ENCODE results near the gene DGCR2. TPM values are rescaled to one million over a fixed set of nuclear protein-coding genes. Genes with fewer than 3 reads are reported as not detected.

DGCR2 gene
- total and polyA plus RNA-seq, 2 of the 4 experiments (the other 2 are of a cell fraction) = 17.2 to 35.4 TPM

DNA sequence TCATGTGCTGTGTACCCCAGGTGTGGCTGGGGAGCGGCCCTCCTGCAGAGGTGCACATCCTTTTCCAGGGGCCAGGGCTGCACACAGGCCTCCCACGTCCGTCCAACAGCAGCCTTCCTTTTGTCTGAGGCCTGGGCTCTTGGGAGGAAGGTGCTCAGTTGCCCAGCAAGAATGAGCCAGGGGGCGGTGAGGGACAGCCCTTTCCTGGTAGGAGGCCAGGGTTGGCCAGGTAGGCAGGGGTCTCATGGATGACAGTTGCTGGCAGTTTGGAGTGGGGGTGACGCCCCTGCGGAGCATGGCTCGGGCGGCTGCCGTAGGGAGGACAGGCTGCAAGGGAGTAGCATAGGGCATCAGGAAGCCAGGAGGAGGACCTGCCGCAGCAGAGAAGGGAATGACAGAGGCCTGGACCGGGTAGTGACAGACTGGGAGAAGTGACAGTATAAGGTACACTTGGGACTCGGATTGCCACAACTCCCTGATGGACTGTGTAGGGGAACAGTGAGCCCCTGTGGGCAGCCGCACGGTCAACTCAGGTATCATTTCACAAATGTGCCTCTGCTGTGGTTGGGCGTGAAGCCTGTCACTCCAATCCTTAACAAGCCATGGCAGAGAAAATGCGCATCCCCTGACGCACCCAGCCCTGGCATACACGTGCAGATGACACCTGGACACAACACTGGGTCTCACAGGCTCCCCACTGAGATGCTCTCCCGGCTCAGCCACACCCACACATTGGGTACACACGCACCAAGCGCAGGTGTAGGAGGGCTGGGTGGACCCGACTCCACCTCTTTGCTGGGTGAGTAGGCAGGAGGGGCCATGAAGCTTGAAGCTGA, 79.7 kb downstream of the DGCR2 start:
- Histone ChIP-seq H3K79me1 (ENCODE audit: low read depth in 1 of 2, low read length in 2 of 2) (peaks cover 0 to 2% of the 10 kb centered on the region in 2 experiments; a peak in 1 of 4 replicates), H3K27me3 (ENCODE audit: control insufficient read depth, insufficient read depth, low read length) (no peaks in the 10 kb centered on the region), H2BK5ac (ENCODE audit: low read depth, low read length, poor library complexity, severe bottlenecking) (no peak overlapping the region), H3K4me2 (ENCODE audit: low read depth, low read length) (no peak overlapping the region), H3K4ac (ENCODE audit: low read depth, low read length) (no peak overlapping the region), H3K23ac (ENCODE audit: low read depth, low read length) (no peak overlapping the region), H2AK5ac (ENCODE audit: low read depth, low read length) (no peak overlapping the region), H3K9ac (ENCODE audit: low read depth, low read length) (no peak overlapping the region), H3K27ac (ENCODE audit: insufficient read depth, low read length) (no peak overlapping the region), H4K5ac (ENCODE audit: low read depth, low read length) (no peak overlapping the region), H3K56ac (ENCODE audit: extremely low read depth, insufficient read depth, low read length) (no peak overlapping the region), H3K9me1 (ENCODE audit: insufficient read depth, low read length) (peaks cover 5% of the 10 kb centered on the region; the same call in 1 of the 2 replicates), H2BK20ac (ENCODE audit: low read depth, low read length) (no peak overlapping the region), H3K4me3 (ENCODE audit: insufficient read depth, low read depth, low read length) (no peak overlapping the region), H2AFZ (replicated peaks; ENCODE audit: low read length, poor library complexity) (no peak overlapping the region), H3K18ac (ENCODE audit: low read depth, low read length) (no peak overlapping the region), H2BK120ac (ENCODE audit: low read depth, low read length) (no peak overlapping the region), H3K4me1 (ENCODE audit: control insufficient read depth, insufficient read depth, low read length) (peaks cover 2% of the 10 kb centered on the region; the same call in 1 of the 2 replicates), H4K20me1 (ENCODE audit: insufficient read depth, low read length) (no peaks in the 10 kb centered on the region; the same call in 1 of the 2 replicates), H2BK15ac (ENCODE audit: low read depth, low read length) (no peak overlapping the region), H3K36me3 (ENCODE audit: control insufficient read depth, insufficient read depth, low read length) (peaks cover 70% of the 10 kb centered on the region), H3K9me3 (ENCODE audit: control insufficient read depth, insufficient read depth, low read length) (no peaks in the 10 kb centered on the region), H3K14ac (replicated peaks; ENCODE audit: low read depth, low read length) (no peak overlapping the region), H2AK9ac (replicated peaks; ENCODE audit: low read depth, low read length, poor library complexity) (no peak overlapping the region), H4K91ac (ENCODE audit: insufficient read depth, low read depth, low read length) (no peak overlapping the region), H4K8ac (ENCODE audit: low read depth in 2 of 2, low read length in 2 of 2) (no peak overlapping the region)
- ATAC-seq (ENCODE audit: low read depth) = no peak
- BruUV-seq (replicated peaks) = no TSS peak
- CTCF ChIA-PET = no interaction called here
- no peak for DNase-seq
- TF ChIP-seq MAFK (IDR thresholded peaks at IDR 0.05; ENCODE audit: low read depth, low read length) = no peak
- no peak for TF ChIP-seq SMC3 (IDR thresholded peaks at IDR 0.05; ENCODE audit: low read depth, low read length)
- TF ChIP-seq RCOR1 (IDR thresholded peaks at IDR 0.05; ENCODE audit: insufficient replicate concordance, low read length) = no peak
- TF ChIP-seq, protein P1, sequence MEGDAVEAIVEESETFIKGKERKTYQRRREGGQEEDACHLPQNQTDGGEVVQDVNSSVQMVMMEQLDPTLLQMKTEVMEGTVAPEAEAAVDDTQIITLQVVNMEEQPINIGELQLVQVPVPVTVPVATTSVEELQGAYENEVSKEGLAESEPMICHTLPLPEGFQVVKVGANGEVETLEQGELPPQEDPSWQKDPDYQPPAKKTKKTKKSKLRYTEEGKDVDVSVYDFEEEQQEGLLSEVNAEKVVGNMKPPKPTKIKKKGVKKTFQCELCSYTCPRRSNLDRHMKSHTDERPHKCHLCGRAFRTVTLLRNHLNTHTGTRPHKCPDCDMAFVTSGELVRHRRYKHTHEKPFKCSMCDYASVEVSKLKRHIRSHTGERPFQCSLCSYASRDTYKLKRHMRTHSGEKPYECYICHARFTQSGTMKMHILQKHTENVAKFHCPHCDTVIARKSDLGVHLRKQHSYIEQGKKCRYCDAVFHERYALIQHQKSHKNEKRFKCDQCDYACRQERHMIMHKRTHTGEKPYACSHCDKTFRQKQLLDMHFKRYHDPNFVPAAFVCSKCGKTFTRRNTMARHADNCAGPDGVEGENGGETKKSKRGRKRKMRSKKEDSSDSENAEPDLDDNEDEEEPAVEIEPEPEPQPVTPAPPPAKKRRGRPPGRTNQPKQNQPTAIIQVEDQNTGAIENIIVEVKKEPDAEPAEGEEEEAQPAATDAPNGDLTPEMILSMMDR (conservative IDR thresholded peaks at IDR 0.05; ENCODE audit: low read depth, low read length) = no peak
- in situ Hi-C loops (cut with MboI; ENCODE audit: low sequenced_read_pairs) = no loop called here
- 92% methylated on average over 13 of the region's 22 CpGs; no CpG with 5 or more reads in 1 of the 2 experiments for WGBS, 2 experiments (ENCODE audit: extremely low coverage in 2 of 2, insufficient read length in 1 of 2)
- POLR2A ChIA-PET (ENCODE audit: unreplicated experiment) = no interaction called here
- intact Hi-C loops (cut with micrococcal nuclease) = no loop called here
- dilution Hi-C loops (cut with HindIII; ENCODE audit: low sequenced_read_pairs, unreplicated experiment) = no loop called here

Measured in IMR-90 (cell line).